ENCODE data around the gene NEK2.

NEK2 gene

GRCh38 chr1:211612786-211613107 is 62.7 kb downstream of the NEK2 start:
- in situ Hi-C loops (cut with MboI; ENCODE audit: low sequenced_read_pairs) = no loop called here
